Measurements from ENCODE around the gene SEPHS1.

GRCh38 chr10:13291061-13291460, 57.0 kb downstream of the SEPHS1 start:
- TF ChIP-seq POLR2A (IDR thresholded peaks at IDR 0.05) (no peak), POLR2AphosphoS5 (IDR thresholded peaks at IDR 0.05) (no peak), CTCF (IDR thresholded peaks at IDR 0.05) (no peak), EP300 (IDR thresholded peaks at IDR 0.05) (no peak)

Data from sigmoid colon (tissue), 4 donors.